Liver (tissue), 9 donors: ENCODE results near the gene AP4E1. TPM values are rescaled to one million over a fixed set of nuclear protein-coding genes. Genes with fewer than 3 reads are reported as not detected.

ENCODE experiments used
- DNase-seq: peaks from one replicate; pipeline ENCODE4 v3.0.0-alpha.2; 2017; ENCODE audit warnings: low spot score
- H3K27ac ChIP-seq, 2 donors: one replicate each; pipeline ENCODE4 v1.7.0; 2013; ENCODE audit warnings: inconsistent platforms in 2 of 2, low read length in 2 of 2, control low read depth in 1 of 2, low read depth in 1 of 2, mild to moderate bottlenecking in 1 of 2
- H3K27me3 ChIP-seq, 4 donors: one replicate each; pipeline versions ENCODE4 v1.6.1 to v1.7.0; 2013; ENCODE audit warnings: low read length in 3 of 4, inconsistent platforms in 1 of 4, mild to moderate bottlenecking in 1 of 4, moderate library complexity in 1 of 4; ENCODE audit not compliant: control insufficient read depth in 4 of 4, insufficient read depth in 4 of 4
- H3K36me3 ChIP-seq, 4 donors: one replicate each; pipeline versions ENCODE4 v1.6.1 to v1.7.0; 2013; ENCODE audit warnings: low read length in 3 of 4, mild to moderate bottlenecking in 3 of 4, low read depth in 1 of 4, moderate library complexity in 1 of 4; ENCODE audit not compliant: control insufficient read depth in 4 of 4, insufficient read depth in 3 of 4
- H3K4me1 ChIP-seq, 4 donors: one replicate each; pipeline versions ENCODE4 v1.6.1 to v1.7.0; 2013; ENCODE audit warnings: low read length in 3 of 4, mild to moderate bottlenecking in 3 of 4, moderate library complexity in 1 of 4; ENCODE audit not compliant: control insufficient read depth in 4 of 4, insufficient read depth in 4 of 4
- H3K4me3 ChIP-seq, 3 donors: one replicate each; pipeline versions ENCODE4 v1.6.1 to v1.7.0; 2013; ENCODE audit warnings: low read length in 3 of 3, control low read depth in 1 of 3, low read depth in 1 of 3, mild to moderate bottlenecking in 1 of 3
- H3K9ac ChIP-seq, 2 donors: one replicate each; pipeline ENCODE4 v1.7.0; 2013; ENCODE audit warnings: low read length in 2 of 2, mild to moderate bottlenecking in 2 of 2, moderate library complexity in 2 of 2, control low read depth in 1 of 2, low read depth in 1 of 2
- H3K9me3 ChIP-seq, 4 donors: one replicate each; pipeline versions ENCODE4 v1.6.1 to v1.7.0; 2013; ENCODE audit warnings: low read length in 3 of 4; ENCODE audit not compliant: control insufficient read depth in 4 of 4
- EGR1 ChIP-seq, 2 donors: IDR thresholded peaks; 2 replicates each; pipeline ENCODE4 v1.6.1; 2016 to 2018; ENCODE audit warnings: antibody characterized with exemption in 2 of 2, low read depth in 2 of 2
- FOXA1 ChIP-seq: IDR thresholded peaks from 2 replicates; pipeline ENCODE4 v1.6.1; 2016; ENCODE audit warnings: antibody characterized with exemption
- FOXA2 ChIP-seq: IDR thresholded peaks from 2 replicates; pipeline ENCODE4 v1.6.1; 2016; ENCODE audit warnings: antibody characterized with exemption
- HNF4A ChIP-seq, 2 donors: conservative IDR thresholded peaks; 2 replicates each; pipeline ENCODE4 v1.6.1; 2016; ENCODE audit warnings: antibody characterized with exemption in 2 of 2, mild to moderate bottlenecking in 2 of 2
- HNF4G ChIP-seq: IDR thresholded peaks from 2 replicates; pipeline ENCODE4 v1.6.1; 2016; ENCODE audit warnings: antibody characterized with exemption
- JUND ChIP-seq, 2 donors: IDR thresholded peaks; 2 replicates each; pipeline ENCODE4 v1.6.1; 2016; ENCODE audit warnings: antibody characterized with exemption in 2 of 2
- MAX ChIP-seq: IDR thresholded peaks from 2 replicates; pipeline ENCODE4 v1.6.1; 2016; ENCODE audit warnings: antibody characterized with exemption
- NR2F2 ChIP-seq: IDR thresholded peaks from 2 replicates; pipeline ENCODE4 v1.6.1; 2016; ENCODE audit warnings: antibody characterized with exemption
- RXRA ChIP-seq, 2 donors: IDR thresholded peaks; 2 replicates each; pipeline ENCODE4 v1.6.1; 2017 to 2018; ENCODE audit warnings: antibody characterized with exemption in 2 of 2, mild to moderate bottlenecking in 1 of 2
- SP1 ChIP-seq: IDR thresholded peaks from 2 replicates; pipeline ENCODE4 v1.6.1; 2018; ENCODE audit warnings: antibody characterized with exemption, mild to moderate bottlenecking
- TAF1 ChIP-seq: conservative IDR thresholded peaks from 2 replicates; pipeline ENCODE4 v1.6.1; 2016; ENCODE audit warnings: antibody characterized with exemption, mild to moderate bottlenecking
- YY1 ChIP-seq: IDR thresholded peaks from 2 replicates; pipeline ENCODE4 v1.6.1; 2016; ENCODE audit warnings: antibody characterized with exemption, mild to moderate bottlenecking
- ZBTB33 ChIP-seq: IDR thresholded peaks from 2 replicates; pipeline ENCODE4 v1.6.1; 2016; ENCODE audit warnings: antibody characterized with exemption
- WGBS: extraction: QIAGEN DNeasy Blood & Tissue Kit; methylation state at CpG from one replicate; pipeline ENCODE4 v1.1.7; 2013; 5-methylcytosine and 5-hydroxymethylcytosine counted together
- polyA plus RNA-seq, 2 donors: library from polyadenylated mRNA; stranded (reverse) in 1 of 2; unstranded in 1 of 2; fragments of 200-250 nt in 1 of 2; fragments of >200 nt in 1 of 2; fragmentation: Nextera tagmentation in 1 of 2; extraction: Ambion mirVana in 1 of 2; gene quantifications; one replicate each; pipeline versions ENCODE4 v1.2.1 to v1.2.3, GENCODE V29; 2013 to 2015
- total RNA-seq, 2 donors: library from RNA; depleted of rRNA; stranded (reverse); fragments of >200 nt; gene quantifications; one replicate each; pipeline ENCODE4 v1.2.3, GENCODE V29; 2014
- TF ChIP-seq, protein P1 (sequence below): IDR thresholded peaks from 2 replicates; pipeline ENCODE4 v1.6.1; 2016; ENCODE audit warnings: antibody characterized with exemption
- donor health status: healthy.
- donor health status: healthy.
- donor health status: healthy.
- donor health status: healthy.
- donor health status: healthy.

Gene AP4E1
- total and polyA plus RNA-seq, 4 donors, result 1.3 to 10.2 (median 4.6) TPM

GRCh38 chr15:50888054-50888453 is 20.4 kb upstream of the AP4E1 start:
- no peaks in the 10 kb centered on the region for H3K27me3 ChIP-seq
- no peak for TF ChIP-seq FOXA2
- TF ChIP-seq EGR1 (IDR thresholded peaks at IDR 0.05; ENCODE audit: low read depth in 2 of 2), result no peak
- no peak for DNase-seq
- 98% methylated on average over 3 of the region's 3 CpGs for WGBS
- H3K4me1 ChIP-seq, result peaks cover 4 to 13% (median 6%) of the 10 kb centered on the region in 4 donors
- no peak overlapping the region for H3K27ac ChIP-seq
- H3K9me3 ChIP-seq, result peaks cover 0 to 2% (median 0%) of the 10 kb centered on the region in 4 donors
- H3K4me3 ChIP-seq, result no peak overlapping the region
- no peak overlapping the region for H3K9ac ChIP-seq
- H3K36me3 ChIP-seq, result no peaks in the 10 kb centered on the region

- H3K4me3 ChIP-seq, result no peak overlapping the region
- no peak overlapping the region for H3K9ac ChIP-seq
- no peaks in the 10 kb centered on the region for H3K36me3 ChIP-seq
- TF ChIP-seq ZBTB33 (no peak), NR2F2 (no peak), HNF4A (conservative IDR thresholded peaks at IDR 0.05) (no peak), FOXA2 (no peak), MAX (no peak), YY1 (no peak), EGR1 (IDR thresholded peaks at IDR 0.05; ENCODE audit: low read depth in 2 of 2) (no peak), HNF4G (no peak), JUND (IDR thresholded peaks at IDR 0.05) (no peak), TAF1 (no peak), SP1 (no peak), FOXA1 (no peak), RXRA (IDR thresholded peaks at IDR 0.05) (no peak)
- TF ChIP-seq, protein P1, sequence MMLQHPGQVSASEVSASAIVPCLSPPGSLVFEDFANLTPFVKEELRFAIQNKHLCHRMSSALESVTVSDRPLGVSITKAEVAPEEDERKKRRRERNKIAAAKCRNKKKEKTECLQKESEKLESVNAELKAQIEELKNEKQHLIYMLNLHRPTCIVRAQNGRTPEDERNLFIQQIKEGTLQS, result no peak
- H3K27ac ChIP-seq, result no peak overlapping the region
- DNase-seq, result no peak
- peaks cover 3 to 13% (median 4%) of the 10 kb centered on the region in 4 donors for H3K4me1 ChIP-seq
- 97% methylated on average over 9 of the region's 9 CpGs for WGBS
- H3K9me3 ChIP-seq, result peaks cover 0 to 2% (median 0%) of the 10 kb centered on the region in 4 donors
- no peaks in the 10 kb centered on the region for H3K27me3 ChIP-seq
These were observed 18.9 kb upstream of the AP4E1 start for GRCh38 chr15:50889589-50889988.

GRCh38 chr15:50890751-50891150 is 17.7 kb upstream of the AP4E1 start:
- peaks cover 0 to 3% (median 0%) of the 10 kb centered on the region in 4 donors for H3K4me1 ChIP-seq
- no peak for DNase-seq
- H3K9me3 ChIP-seq, result peaks cover 0 to 2% (median 0%) of the 10 kb centered on the region in 4 donors
- H3K4me3 ChIP-seq, result no peak overlapping the region
- H3K27ac ChIP-seq, result no peak overlapping the region
- 97% methylated on average over 5 of the region's 5 CpGs for WGBS
- TF ChIP-seq RXRA (IDR thresholded peaks at IDR 0.05) (no peak), EGR1 (IDR thresholded peaks at IDR 0.05; ENCODE audit: low read depth in 2 of 2) (no peak), SP1 (no peak), FOXA1 (no peak)
- no peaks in the 10 kb centered on the region for H3K27me3 ChIP-seq
- H3K36me3 ChIP-seq, result no peaks in the 10 kb centered on the region
- no peak overlapping the region for H3K9ac ChIP-seq
